SH-SY5Y (cell line): ENCODE measurements around the gene IRF2BP1.

Experiments
- GATA2 ChIP-seq: IDR thresholded peaks from 2 replicates; pipeline ENCODE4 v1.6.1; 2011; ENCODE audit warnings: mild to moderate bottlenecking, low read depth, low read length
- GATA3 ChIP-seq: IDR thresholded peaks from 2 replicates; pipeline ENCODE4 v1.6.1; 2011; ENCODE audit warnings: low read depth, mild to moderate bottlenecking, low read length, moderate library complexity

- TF ChIP-seq GATA3 (no peak), GATA2 (no peak)
These were observed 9.3 kb downstream of the IRF2BP1 start for GRCh38 chr19:45876411-45877197.
